ENCODE results near the gene ACAT1. TPM values are rescaled to one million over a fixed set of nuclear protein-coding genes. Genes with fewer than 3 reads are reported as not detected.
"Not testable (repeated sequence)": the region's sequence is repeated elsewhere in the genome, so short reads cannot be mapped to it uniquely, and the experiment has no call there.

The ACAT1 gene
- total and polyA plus RNA-seq, 12 donors = 56.3 to 777 (median 212) TPM

- H3K27ac ChIP-seq = no peak overlapping the region
- no peaks in the 10 kb centered on the region for H3K27me3 ChIP-seq
- peaks cover 11% of the 10 kb centered on the region in 2 donors for H3K4me1 ChIP-seq (replicated peaks in 1 of 2)
- intact Hi-C loops (cut with DNase I) = no loop called here
- no peak for TF ChIP-seq POLR2A (IDR thresholded peaks at IDR 0.05)
- no peak for TF ChIP-seq CTCF (IDR thresholded peaks at IDR 0.05)
- H3K36me3 ChIP-seq (replicated peaks in 1 of 2) = peaks cover 0 to 75% of the 10 kb centered on the region in 2 donors
- no peaks in the 10 kb centered on the region for H3K9me3 ChIP-seq (replicated peaks in 1 of 3)
- 69 to 84% (median 75%) methylated on average over 1 of the region's 1 CpG for WGBS, 4 donors
- DNase-seq = no peak
- no peak overlapping the region for H3K4me3 ChIP-seq
These were observed 25.8 kb downstream of the ACAT1 start for GRCh38 chr11:108147150-108147549.

GRCh38 chr11:108148556-108148955, 27.2 kb downstream of the ACAT1 start:
- H3K27me3 ChIP-seq = no peaks in the 10 kb centered on the region
- no peak for TF ChIP-seq POLR2A (IDR thresholded peaks at IDR 0.05)
- TF ChIP-seq CTCF (IDR thresholded peaks at IDR 0.05) = no peak
- WGBS, 4 donors = 29 to 48% (median 32%) methylated on average over 3 of the region's 3 CpGs
- intact Hi-C loops (cut with DNase I) = no loop called here
- peaks cover 0 to 61% of the 10 kb centered on the region in 2 donors for H3K36me3 ChIP-seq (replicated peaks in 1 of 2)
- peak overlapping the region in 2 of 5 donors; percentile 31 to 32 for H3K27ac ChIP-seq
- peaks cover 11 to 16% of the 10 kb centered on the region in 2 donors for H3K4me1 ChIP-seq (replicated peaks in 1 of 2)
- no peaks in the 10 kb centered on the region for H3K9me3 ChIP-seq (replicated peaks in 1 of 3)
- peak in 3 of 7 donors; percentile 31 to 55 (median 47) for DNase-seq
- H3K4me3 ChIP-seq = no peak overlapping the region

- H3K9me3 ChIP-seq (replicated peaks in 1 of 3) = no peaks in the 10 kb centered on the region
- TF ChIP-seq CTCF (IDR thresholded peaks at IDR 0.05) = no peak
- TF ChIP-seq POLR2A (IDR thresholded peaks at IDR 0.05) = no peak
- no peak overlapping the region for H3K27ac ChIP-seq
- intact Hi-C loops (cut with DNase I) = no loop called here
- no peak overlapping the region for H3K4me3 ChIP-seq
- no peaks in the 10 kb centered on the region for H3K27me3 ChIP-seq
- no peak for DNase-seq
- peaks cover 0 to 6% of the 10 kb centered on the region in 2 donors for H3K4me1 ChIP-seq (replicated peaks in 1 of 2)
- H3K36me3 ChIP-seq (replicated peaks in 1 of 2) = peaks cover 0 to 31% of the 10 kb centered on the region in 2 donors
- WGBS, 4 donors = 76 to 90% (median 82%) methylated on average over 2 of the region's 2 CpGs
These were observed 33.2 kb downstream of the ACAT1 start for GRCh38 chr11:108154591-108154990.

- intact Hi-C loops (cut with DNase I) = no loop called here
- WGBS, 4 donors = 86 to 89% (median 89%) methylated on average over 5 of the region's 5 CpGs
- H3K36me3 ChIP-seq (replicated peaks in 1 of 2) = peaks cover 0 to 47% of the 10 kb centered on the region in 2 donors
- H3K27ac ChIP-seq = no peak overlapping the region
- no peak for TF ChIP-seq POLR2A (IDR thresholded peaks at IDR 0.05)
- DNase-seq = no peak
- no peaks in the 10 kb centered on the region for H3K4me1 ChIP-seq (replicated peaks in 1 of 2)
- H3K4me3 ChIP-seq = no peak overlapping the region
- no peaks in the 10 kb centered on the region for H3K9me3 ChIP-seq (replicated peaks in 1 of 3)
- H3K27me3 ChIP-seq = no peaks in the 10 kb centered on the region
These were observed 39.7 kb downstream of the ACAT1 start for GRCh38 chr11:108160970-108161566.

- H3K4me3 ChIP-seq; H3K27me3 ChIP-seq; H3K9me3 ChIP-seq (replicated peaks in 1 of 3); DNase-seq; intact Hi-C loops (cut with DNase I); H3K4me1 ChIP-seq (replicated peaks in 1 of 2); H3K27ac ChIP-seq: not testable (repeated sequence)
- WGBS, 4 donors = 81 to 89% (median 86%) methylated on average over 6 of the region's 6 CpGs
- H3K36me3 ChIP-seq (replicated peaks in 1 of 2) = peaks cover 0 to 52% of the 10 kb centered on the region in 2 donors
These were observed 41.5 kb downstream of the ACAT1 start for GRCh38 chr11:108162878-108163277.
